ENCODE data around the gene LY6G6C. TPM values are rescaled to one million over a fixed set of nuclear protein-coding genes. Genes with fewer than 3 reads are reported as not detected.

LY6G6C gene
- total RNA-seq, 1 donor from 2014 or later: not detected

- Histone ChIP-seq H3K4me3 (no peak overlapping the region), H3K36me3 (peaks cover 70% of the 10 kb centered on the region), H3K9me3 (no peaks in the 10 kb centered on the region), H3K27ac (no peak overlapping the region), H3K4me1 (peaks cover 18% of the 10 kb centered on the region), H3K27me3 (ENCODE audit: low read depth) (no peaks in the 10 kb centered on the region)
- no peak for TF ChIP-seq CTCF (IDR thresholded peaks at IDR 0.05)
- no peak for ATAC-seq
- intact Hi-C loops (cut with DNase I): no loop called here
- no peak for DNase-seq
Measured at GRCh38 chr6:31686483-31686882, 35.1 kb downstream of the LY6G6C start.

GRCh38 chr6:31683591-31683990, 38.0 kb downstream of the LY6G6C start:
- H3K9me3 ChIP-seq: no peaks in the 10 kb centered on the region
- TF ChIP-seq CTCF (IDR thresholded peaks at IDR 0.05): no peak
- peak overlapping the region; percentile 41 for H3K27ac ChIP-seq
- H3K27me3 ChIP-seq (ENCODE audit: low read depth): no peaks in the 10 kb centered on the region
- H3K4me3 ChIP-seq: peak overlapping the region; percentile 41
- intact Hi-C loops (cut with DNase I): no loop called here
- DNase-seq (no peak), ATAC-seq (no peak)
- H3K36me3 ChIP-seq: peaks cover 41% of the 10 kb centered on the region
- peaks cover 33% of the 10 kb centered on the region for H3K4me1 ChIP-seq

GRCh38 chr6:31681135-31681671, 40.3 kb downstream of the LY6G6C start:
- ATAC-seq: peak; percentile 51 to 67
- intact Hi-C loops (cut with DNase I): no loop called here
- H3K27me3 ChIP-seq (ENCODE audit: low read depth): no peaks in the 10 kb centered on the region
- no peak for TF ChIP-seq CTCF (IDR thresholded peaks at IDR 0.05)
- peaks cover 17% of the 10 kb centered on the region for H3K36me3 ChIP-seq
- no peaks in the 10 kb centered on the region for H3K9me3 ChIP-seq
- H3K27ac ChIP-seq: peak overlapping the region; percentile 85
- peak overlapping the region; percentile 64 for H3K4me3 ChIP-seq
- peaks cover 33% of the 10 kb centered on the region for H3K4me1 ChIP-seq
- DNase-seq: peak; percentile 63

GRCh38 chr6:31680226-31681134, 41.1 kb downstream of the LY6G6C start, which contains the start of gene LY6G5C:
LY6G5C (minus strand) TSS chr6:31681067; CDS start chr6:31680373, 694 bp downstream.
- DNase-seq: peak; percentile 88
- Histone ChIP-seq H3K4me1 (peaks cover 33% of the 10 kb centered on the region), H3K27ac (peak within 1 kb of the TSS; percentile 85), H3K4me3 (peak within 1 kb of the TSS; percentile 64), H3K27me3 (ENCODE audit: low read depth) (no peaks in the 10 kb centered on the region), H3K36me3 (peaks cover 10% of the 10 kb centered on the region), H3K9me3 (no peaks in the 10 kb centered on the region)
- intact Hi-C loops (cut with DNase I): no loop called here
- TF ChIP-seq CTCF (IDR thresholded peaks at IDR 0.05): peak; percentile 75
- peak; percentile 87 to 88 for ATAC-seq

GRCh38 chr6:31677955-31678354, 43.6 kb downstream of the LY6G6C start:
- no peak overlapping the region for H3K4me3 ChIP-seq
- TF ChIP-seq CTCF (IDR thresholded peaks at IDR 0.05): no peak
- H3K36me3 ChIP-seq: peaks cover 6% of the 10 kb centered on the region
- ATAC-seq: no peak
- intact Hi-C loops (cut with DNase I): no loop called here
- no peaks in the 10 kb centered on the region for H3K9me3 ChIP-seq
- H3K4me1 ChIP-seq: peaks cover 26% of the 10 kb centered on the region
- H3K27me3 ChIP-seq (ENCODE audit: low read depth): no peaks in the 10 kb centered on the region
- DNase-seq: no peak
- H3K27ac ChIP-seq: no peak overlapping the region
